Measurements from ENCODE around the gene RIN1. TPM values are rescaled to one million over a fixed set of nuclear protein-coding genes. Genes with fewer than 3 reads are reported as not detected.

Gene RIN1
- total and polyA plus RNA-seq, 4 experiments from 2014 or later, result 2.1 to 10.1 (median 5.4) TPM

DNA sequence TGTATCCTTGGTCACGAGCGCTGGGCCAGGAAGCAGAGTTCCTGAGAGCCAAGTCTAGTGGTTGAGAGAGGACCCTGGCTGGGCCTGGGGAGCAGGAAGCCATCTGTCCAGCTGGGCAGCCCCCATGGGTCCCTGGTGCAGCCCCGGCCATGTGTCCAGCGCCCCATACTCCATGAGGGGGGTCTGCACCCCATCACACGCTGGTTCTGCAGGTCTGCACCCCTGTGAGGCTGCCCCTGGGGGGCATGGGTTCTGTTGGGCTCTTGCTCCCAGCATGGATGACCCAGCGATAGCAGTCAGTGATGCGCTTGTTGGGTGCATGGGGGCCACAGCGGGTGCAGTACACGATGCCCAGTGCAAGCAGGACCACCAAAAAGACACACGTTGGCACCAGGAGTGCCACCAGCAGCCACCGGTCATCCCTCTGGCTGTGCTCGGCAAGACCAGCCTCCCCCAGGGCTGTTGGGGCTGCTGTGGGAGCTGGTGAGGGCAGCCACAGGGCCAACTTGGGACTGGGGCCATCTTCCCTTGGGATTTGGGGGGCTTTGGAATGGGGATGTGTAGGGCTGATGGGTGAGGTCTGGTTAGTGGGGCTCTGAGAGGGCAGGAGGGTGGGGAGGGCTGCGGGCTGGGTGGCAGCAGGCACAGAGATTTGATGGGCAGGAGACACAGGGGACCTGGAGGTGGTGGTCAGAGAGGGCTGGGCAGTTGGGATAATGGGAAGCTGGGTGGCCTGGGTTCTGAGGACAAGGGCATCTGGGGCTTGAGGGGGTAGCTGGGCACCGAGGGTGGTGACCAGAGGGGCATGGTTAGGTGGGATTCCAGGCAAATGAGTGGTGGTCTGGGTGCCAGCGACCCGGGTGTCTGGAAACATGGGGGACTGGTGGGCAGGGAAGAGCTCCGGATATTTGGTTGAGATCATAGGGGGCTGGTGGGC is 21.4 kb downstream of the RIN1 start:
- ChIA-PET POLR2A (ENCODE audit: partially characterized antibody) (interaction anchor here (4.4 kb wide), 1 partner anchor 30 kb away, joined by 37 read pairs; the partner anchor contains the start of gene BRMS1), CTCF (ENCODE audit: partially characterized antibody) (interaction anchor here (1.0 kb wide), 1 partner anchor 10 kb away, joined by 3 read pairs; no protein-coding TSS in a partner anchor)
- peaks cover 0 to 1% of the 10 kb centered on the region in 2 donors for H3K36me3 Mint-ChIP-seq
- peaks cover 14 to 43% (median 27%) of the 10 kb centered on the region in 4 donors for H3K4me1 Mint-ChIP-seq
- H3K9me3 Mint-ChIP-seq, result peaks cover 0 to 6% (median 0%) of the 10 kb centered on the region in 8 donors
- Histone ChIP-seq H3K4me3 (ENCODE audit: low read length in 2 of 2) (no peak overlapping the region), H3K36me3 (ENCODE audit: insufficient read depth, low read length) (no peaks in the 10 kb centered on the region), H3K4me1 (ENCODE audit: insufficient read depth, low read length) (peaks cover 43% of the 10 kb centered on the region), H3K27ac (ENCODE audit: low read depth, low read length) (no peak overlapping the region), H3K27me3 (ENCODE audit: insufficient read depth, low read length) (no peaks in the 10 kb centered on the region), H3K9me3 (ENCODE audit: control insufficient read depth in 1 of 2, low read length in 2 of 2) (no peaks in the 10 kb centered on the region)
- H3K27me3 Mint-ChIP-seq, result peaks cover 2% of the 10 kb centered on the region in 2 donors
- H3K4me3 Mint-ChIP-seq, result peak overlapping the region in 1 of 8 donors; percentile 64
- DNase-seq, result no peak
- intact Hi-C loops (cut with micrococcal nuclease), result loop anchor here (5.0 kb wide), 1 partner anchor 362 kb away; the partner anchor contains the start of gene RBM4B
- H3K27ac Mint-ChIP-seq, result peak overlapping the region in 5 of 7 donors; percentile 22 to 84 (median 60)

- no peak overlapping the region for H3K27ac ChIP-seq (ENCODE audit: low read depth, low read length)
- ChIA-PET POLR2A (ENCODE audit: partially characterized antibody) (interaction anchor here (4.4 kb wide), 1 partner anchor 31 kb away, joined by 37 read pairs; the partner anchor contains the start of gene BRMS1), CTCF (ENCODE audit: partially characterized antibody) (no interaction called here)
- H3K4me3 Mint-ChIP-seq, result peak overlapping the region in 7 of 8 donors; percentile 24 to 64 (median 53)
- H3K9me3 Mint-ChIP-seq, result peaks cover 0 to 4% (median 0%) of the 10 kb centered on the region in 8 donors
- no peak overlapping the region for H3K4me3 ChIP-seq (ENCODE audit: low read length in 2 of 2)
- no peaks in the 10 kb centered on the region for H3K9me3 ChIP-seq (ENCODE audit: control insufficient read depth in 1 of 2, low read length in 2 of 2)
- H3K27ac Mint-ChIP-seq, result peak overlapping the region; percentile 52 to 87 (median 80)
- intact Hi-C loops (cut with micrococcal nuclease), result loop anchor here (5.0 kb wide), 1 partner anchor 363 kb away; the partner anchor contains the start of gene RBM4B
- peaks cover 40% of the 10 kb centered on the region for H3K4me1 ChIP-seq (ENCODE audit: insufficient read depth, low read length)
- peaks cover 2% of the 10 kb centered on the region in 2 donors for H3K27me3 Mint-ChIP-seq
- no peaks in the 10 kb centered on the region for H3K27me3 ChIP-seq (ENCODE audit: insufficient read depth, low read length)
- peaks cover 0 to 1% of the 10 kb centered on the region in 2 donors for H3K36me3 Mint-ChIP-seq
- DNase-seq, result no peak
- peaks cover 14 to 37% (median 25%) of the 10 kb centered on the region in 4 donors for H3K4me1 Mint-ChIP-seq
- H3K36me3 ChIP-seq (ENCODE audit: insufficient read depth, low read length), result no peaks in the 10 kb centered on the region
Measured at GRCh38 chr11:66314186-66314501, 22.1 kb downstream of the RIN1 start.

DNA sequence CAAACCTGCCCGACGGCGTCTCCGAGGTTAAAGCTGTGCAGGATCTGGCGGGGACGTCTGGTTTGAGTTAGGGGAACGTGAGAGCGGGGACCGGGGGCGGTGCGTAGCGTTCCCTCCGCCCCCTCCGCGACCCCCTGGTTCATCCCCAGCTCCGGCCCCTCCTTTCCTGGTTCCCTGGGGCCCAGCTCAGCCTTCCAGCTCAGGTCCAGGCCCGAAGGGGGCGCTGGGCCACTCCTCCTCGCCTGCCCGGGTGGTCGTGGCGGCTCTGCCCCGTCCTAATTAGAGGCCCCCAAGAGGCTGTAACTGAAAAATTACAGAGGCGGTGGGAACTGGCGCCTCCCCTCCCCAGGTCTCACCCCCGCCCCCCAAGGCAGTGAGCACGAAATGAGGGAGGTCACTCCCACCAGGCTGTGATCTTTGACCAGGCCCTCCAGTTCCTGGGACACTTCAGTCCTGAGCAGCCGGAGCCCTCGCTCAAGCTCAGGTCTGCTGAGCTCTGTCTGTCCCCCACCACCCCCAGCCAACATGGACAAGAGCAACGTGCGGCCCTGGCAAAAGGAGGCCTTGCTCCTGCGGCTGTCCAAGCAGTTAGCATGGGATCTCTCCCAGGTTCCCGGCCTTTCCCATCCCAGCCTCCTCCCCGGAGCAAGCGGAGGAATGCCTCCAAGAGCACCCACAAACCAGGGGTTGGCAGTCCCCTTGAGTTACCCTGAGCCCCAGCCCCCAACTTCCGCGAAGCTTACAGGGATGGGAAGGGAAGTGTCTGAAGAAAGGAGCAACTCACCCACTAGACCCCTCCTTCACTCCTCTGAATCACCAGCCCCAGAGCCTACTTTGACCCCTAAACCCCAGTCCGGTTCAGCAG is 22.7 kb downstream of the RIN1 start:
- ChIA-PET POLR2A (ENCODE audit: partially characterized antibody) (interaction anchor here (1.0 to 4.4 kb wide), 13 partner anchors 8 to 1124 kb away, joined by 3 to 53 read pairs (median 10); partner anchors contain the start of genes B4GAT1, BRMS1, EHBP1L1 and PACS1), CTCF (ENCODE audit: partially characterized antibody) (interaction anchor here (1.2 to 4.7 kb wide), 8 partner anchors 8 to 90 kb away, joined by 3 to 110 read pairs (median 32); partner anchors contain the start of genes B4GAT1, BRMS1 and RIN1)
- Histone ChIP-seq H3K4me3 (ENCODE audit: low read length in 2 of 2) (peak overlapping the region; percentile 78 to 88), H3K9me3 (ENCODE audit: control insufficient read depth in 1 of 2, low read length in 2 of 2) (no peaks in the 10 kb centered on the region), H3K36me3 (ENCODE audit: insufficient read depth, low read length) (no peaks in the 10 kb centered on the region), H3K4me1 (ENCODE audit: insufficient read depth, low read length) (peaks cover 34% of the 10 kb centered on the region), H3K27ac (ENCODE audit: low read depth, low read length) (peak overlapping the region; percentile 62), H3K27me3 (ENCODE audit: insufficient read depth, low read length) (no peaks in the 10 kb centered on the region)
- Mint-ChIP-seq H3K4me1 (peaks cover 10 to 31% (median 20%) of the 10 kb centered on the region in 4 donors), H3K27me3 (peaks cover 2% of the 10 kb centered on the region in 2 donors), H3K4me3 (peak overlapping the region; percentile 89 to 97 (median 94)), H3K36me3 (peaks cover 0 to 1% of the 10 kb centered on the region in 2 donors), H3K27ac (peak overlapping the region; percentile 87 to 99 (median 98)), H3K9me3 (no peaks in the 10 kb centered on the region)
- intact Hi-C loops (cut with micrococcal nuclease), result loop anchor here (2.0 to 5.0 kb wide), 2 partner anchors 125 to 364 kb away; partner anchors contain the start of genes MRPL11 and RBM4B
- DNase-seq, result peak in 1 of 5 donors; percentile 46

GRCh38 chr11:66312549-66313320 is 23.5 kb downstream of the RIN1 start:
- POLR2A ChIA-PET (ENCODE audit: partially characterized antibody), result interaction anchor here (0.6 to 4.4 kb wide), 30 partner anchors 9 to 1125 kb away, joined by 3 to 53 read pairs (median 4); partner anchors contain the start of genes ACTN3, B4GAT1, BRMS1 and C11orf68
- H3K4me3 ChIP-seq (ENCODE audit: low read length in 2 of 2), result peak overlapping the region; percentile 78 to 88
- H3K27me3 ChIP-seq (ENCODE audit: insufficient read depth, low read length), result no peaks in the 10 kb centered on the region
- Mint-ChIP-seq H3K27ac (peak overlapping the region; percentile 93 to 100 (median 99)), H3K4me1 (peaks cover 8 to 23% (median 13%) of the 10 kb centered on the region in 4 donors), H3K9me3 (no peaks in the 10 kb centered on the region), H3K27me3 (peaks cover 2% of the 10 kb centered on the region in 2 donors), H3K4me3 (peak overlapping the region; percentile 89 to 97 (median 94)), H3K36me3 (peaks cover 0 to 1% of the 10 kb centered on the region in 2 donors)
- H3K9me3 ChIP-seq (ENCODE audit: control insufficient read depth in 1 of 2, low read length in 2 of 2), result no peaks in the 10 kb centered on the region
- CTCF ChIA-PET (ENCODE audit: partially characterized antibody), result interaction anchor here (0.7 to 4.7 kb wide), 20 partner anchors 9 to 453 kb away, joined by 3 to 110 read pairs (median 10); partner anchors contain the start of genes B4GAT1, BRMS1, CCDC85B and MRPL11
- H3K27ac ChIP-seq (ENCODE audit: low read depth, low read length), result peak overlapping the region; percentile 62
- peaks cover 26% of the 10 kb centered on the region for H3K4me1 ChIP-seq (ENCODE audit: insufficient read depth, low read length)
- no peaks in the 10 kb centered on the region for H3K36me3 ChIP-seq (ENCODE audit: insufficient read depth, low read length)
- peak; percentile 94 to 99 (median 96) for DNase-seq
- intact Hi-C loops (cut with micrococcal nuclease), result loop anchor here (1.0 to 5.0 kb wide), 8 partner anchors 16 to 365 kb away; partner anchors contain the start of genes BRMS1, MRPL11, RAB1B and RBM4B

DNA sequence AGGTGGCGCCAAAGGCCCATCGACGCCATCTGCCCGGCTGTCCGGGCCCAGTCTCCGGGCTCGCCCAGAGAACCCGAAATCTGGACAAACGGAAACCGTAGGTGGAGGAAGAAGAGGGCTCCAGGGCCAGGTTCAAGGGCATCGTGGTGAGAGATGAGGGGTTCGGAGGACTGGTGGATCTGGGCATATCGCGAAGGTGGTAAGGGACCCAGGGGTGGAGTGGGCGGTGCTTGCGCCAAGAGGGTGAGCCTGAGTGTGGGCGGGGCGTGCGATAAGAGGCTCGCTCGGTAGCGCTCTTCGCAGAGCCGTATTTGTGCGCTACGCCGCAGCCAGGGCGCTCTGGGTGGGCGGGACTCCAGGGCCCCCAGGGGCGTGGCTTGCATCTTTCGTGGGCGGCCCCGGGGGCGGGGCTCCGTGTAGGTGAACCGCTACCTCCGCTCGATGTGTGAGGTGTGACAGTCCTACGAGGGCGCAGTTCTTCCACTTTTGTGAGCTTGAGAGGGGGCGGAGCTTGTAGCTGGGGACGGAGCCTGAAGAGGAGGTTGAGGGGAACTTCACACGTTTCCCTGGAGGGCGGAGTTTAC is 24.2 kb downstream of the RIN1 start:
- peak overlapping the region; percentile 43 to 88 for H3K4me3 ChIP-seq (ENCODE audit: low read length in 2 of 2)
- Mint-ChIP-seq H3K4me3 (peak overlapping the region; percentile 89 to 97 (median 94)), H3K27me3 (peaks cover 2 to 3% of the 10 kb centered on the region in 2 donors), H3K4me1 (peaks cover 4 to 20% (median 8%) of the 10 kb centered on the region in 4 donors), H3K36me3 (peaks cover 0 to 1% of the 10 kb centered on the region in 2 donors), H3K27ac (peak overlapping the region; percentile 93 to 100 (median 99)), H3K9me3 (no peaks in the 10 kb centered on the region)
- peak overlapping the region; percentile 62 for H3K27ac ChIP-seq (ENCODE audit: low read depth, low read length)
- H3K4me1 ChIP-seq (ENCODE audit: insufficient read depth, low read length), result peaks cover 22% of the 10 kb centered on the region
- H3K9me3 ChIP-seq (ENCODE audit: control insufficient read depth in 1 of 2, low read length in 2 of 2), result no peaks in the 10 kb centered on the region
- ChIA-PET POLR2A (ENCODE audit: partially characterized antibody) (interaction anchor here (0.6 to 4.4 kb wide), 31 partner anchors 10 to 1126 kb away, joined by 3 to 53 read pairs (median 4); partner anchors contain the start of genes ACTN3, B4GAT1, BRMS1 and C11orf68), CTCF (ENCODE audit: partially characterized antibody) (interaction anchor here (0.6 to 4.7 kb wide), 32 partner anchors 9 to 452 kb away, joined by 3 to 110 read pairs (median 6); partner anchors contain the start of genes B4GAT1, BRMS1, CCDC85B and DPP3)
- H3K27me3 ChIP-seq (ENCODE audit: insufficient read depth, low read length), result no peaks in the 10 kb centered on the region
- intact Hi-C loops (cut with micrococcal nuclease), result loop anchor here (1.0 to 5.0 kb wide), 8 partner anchors 16 to 365 kb away; partner anchors contain the start of genes BRMS1, MRPL11, RAB1B and RBM4B
- DNase-seq, result peak; percentile 97 to 99 (median 98)
- H3K36me3 ChIP-seq (ENCODE audit: insufficient read depth, low read length), result no peaks in the 10 kb centered on the region

All from CD4-positive, alpha-beta memory T cell (primary cell).